Measurements from ENCODE around the gene CRYBA2.

The CRYBA2 gene

DNA sequence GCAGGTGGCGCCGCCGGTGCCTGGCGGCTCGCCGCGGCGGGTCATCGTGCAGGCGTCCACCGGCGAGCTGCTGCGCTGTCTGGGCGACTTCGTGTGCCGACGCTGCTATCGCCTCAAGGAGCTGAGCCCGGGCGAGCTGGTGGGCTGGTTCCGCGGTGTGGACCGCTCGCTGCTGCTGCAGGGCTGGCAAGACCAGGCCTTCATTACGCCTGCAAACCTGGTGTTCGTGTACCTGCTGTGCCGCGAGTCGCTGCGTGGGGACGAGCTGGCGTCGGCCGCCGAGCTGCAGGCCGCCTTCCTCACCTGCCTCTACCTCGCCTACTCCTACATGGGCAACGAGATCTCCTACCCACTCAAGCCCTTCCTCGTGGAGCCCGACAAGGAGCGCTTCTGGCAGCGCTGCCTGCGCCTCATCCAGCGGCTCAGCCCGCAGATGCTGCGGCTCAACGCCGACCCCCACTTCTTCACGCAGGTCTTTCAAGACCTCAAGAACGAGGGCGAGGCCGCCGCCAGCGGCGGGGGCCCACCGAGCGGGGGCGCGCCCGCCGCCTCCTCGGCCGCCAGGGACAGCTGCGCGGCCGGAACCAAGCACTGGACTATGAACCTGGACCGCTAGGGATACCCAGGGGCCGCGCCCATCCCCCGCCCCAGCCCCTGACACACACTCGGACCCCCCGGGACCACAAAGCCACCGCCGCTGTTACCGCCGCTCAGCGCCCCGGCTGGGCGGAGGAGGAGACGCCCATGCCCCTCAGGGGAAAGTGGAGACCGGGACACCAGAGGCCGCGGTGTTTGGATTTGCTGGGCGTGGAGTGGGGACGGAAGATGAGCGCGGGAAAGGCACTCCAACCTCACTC lies 32.7 kb downstream of the CRYBA2 start:
- TF ChIP-seq, protein P1, sequence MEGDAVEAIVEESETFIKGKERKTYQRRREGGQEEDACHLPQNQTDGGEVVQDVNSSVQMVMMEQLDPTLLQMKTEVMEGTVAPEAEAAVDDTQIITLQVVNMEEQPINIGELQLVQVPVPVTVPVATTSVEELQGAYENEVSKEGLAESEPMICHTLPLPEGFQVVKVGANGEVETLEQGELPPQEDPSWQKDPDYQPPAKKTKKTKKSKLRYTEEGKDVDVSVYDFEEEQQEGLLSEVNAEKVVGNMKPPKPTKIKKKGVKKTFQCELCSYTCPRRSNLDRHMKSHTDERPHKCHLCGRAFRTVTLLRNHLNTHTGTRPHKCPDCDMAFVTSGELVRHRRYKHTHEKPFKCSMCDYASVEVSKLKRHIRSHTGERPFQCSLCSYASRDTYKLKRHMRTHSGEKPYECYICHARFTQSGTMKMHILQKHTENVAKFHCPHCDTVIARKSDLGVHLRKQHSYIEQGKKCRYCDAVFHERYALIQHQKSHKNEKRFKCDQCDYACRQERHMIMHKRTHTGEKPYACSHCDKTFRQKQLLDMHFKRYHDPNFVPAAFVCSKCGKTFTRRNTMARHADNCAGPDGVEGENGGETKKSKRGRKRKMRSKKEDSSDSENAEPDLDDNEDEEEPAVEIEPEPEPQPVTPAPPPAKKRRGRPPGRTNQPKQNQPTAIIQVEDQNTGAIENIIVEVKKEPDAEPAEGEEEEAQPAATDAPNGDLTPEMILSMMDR (IDR thresholded peaks at IDR 0.05): no peak

DNA sequence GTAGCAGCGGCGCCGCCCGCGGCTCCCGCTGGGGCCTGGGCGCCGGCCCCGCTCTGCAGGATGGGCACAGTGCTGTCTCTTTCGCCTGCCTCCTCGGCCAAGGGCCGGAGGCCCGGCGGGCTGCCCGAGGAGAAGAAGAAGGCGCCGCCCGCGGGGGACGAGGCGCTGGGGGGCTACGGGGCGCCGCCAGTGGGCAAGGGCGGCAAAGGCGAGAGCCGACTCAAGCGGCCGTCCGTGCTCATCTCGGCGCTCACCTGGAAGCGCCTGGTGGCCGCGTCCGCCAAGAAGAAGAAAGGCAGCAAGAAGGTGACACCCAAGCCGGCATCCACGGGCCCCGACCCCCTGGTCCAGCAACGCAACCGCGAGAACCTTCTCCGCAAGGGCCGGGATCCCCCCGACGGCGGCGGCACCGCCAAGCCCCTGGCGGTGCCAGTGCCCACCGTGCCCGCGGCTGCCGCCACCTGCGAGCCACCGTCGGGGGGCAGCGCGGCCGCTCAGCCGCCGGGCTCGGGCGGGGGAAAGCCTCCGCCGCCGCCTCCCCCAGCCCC lies 33.4 kb downstream of the CRYBA2 start:
- TF ChIP-seq, protein P1 (IDR thresholded peaks at IDR 0.05): no peak

DNA sequence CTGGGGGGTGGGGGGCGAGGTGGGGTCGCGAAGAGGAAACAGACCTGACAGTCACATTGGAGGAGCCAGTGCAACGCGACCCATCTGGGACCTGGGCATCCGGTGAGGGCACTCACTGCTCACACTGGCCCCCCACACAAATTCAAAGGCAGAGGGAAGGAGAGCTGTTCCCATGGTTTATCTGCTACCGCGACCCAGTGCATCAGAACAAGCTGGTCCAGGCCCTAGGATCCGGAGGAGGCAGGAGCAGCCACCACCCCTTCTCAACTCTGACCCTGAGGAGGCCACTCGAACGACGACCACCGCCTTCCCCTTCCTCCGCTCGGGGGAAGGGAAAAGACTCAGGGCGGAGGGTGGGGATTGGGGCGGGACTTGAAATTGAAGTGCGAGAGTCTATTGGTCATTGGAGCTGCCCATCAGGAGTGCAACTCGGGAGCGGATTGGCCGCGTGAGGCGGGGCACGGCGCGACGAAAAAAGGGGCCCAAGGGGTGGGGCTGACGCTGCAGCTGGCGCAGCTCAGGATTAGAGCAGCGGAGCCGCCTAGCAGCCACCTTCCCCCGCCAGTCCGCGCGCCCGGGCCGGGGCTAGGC lies 34.0 kb downstream of the CRYBA2 start, which contains the start of gene CDK5R2:
CDK5R2 (plus strand) TSS at position 526 of the 591 bp plus-strand sequence. CDS start 155 bp downstream, outside the sequence.
- TF ChIP-seq, protein P1 (IDR thresholded peaks at IDR 0.05): no peak

DNA sequence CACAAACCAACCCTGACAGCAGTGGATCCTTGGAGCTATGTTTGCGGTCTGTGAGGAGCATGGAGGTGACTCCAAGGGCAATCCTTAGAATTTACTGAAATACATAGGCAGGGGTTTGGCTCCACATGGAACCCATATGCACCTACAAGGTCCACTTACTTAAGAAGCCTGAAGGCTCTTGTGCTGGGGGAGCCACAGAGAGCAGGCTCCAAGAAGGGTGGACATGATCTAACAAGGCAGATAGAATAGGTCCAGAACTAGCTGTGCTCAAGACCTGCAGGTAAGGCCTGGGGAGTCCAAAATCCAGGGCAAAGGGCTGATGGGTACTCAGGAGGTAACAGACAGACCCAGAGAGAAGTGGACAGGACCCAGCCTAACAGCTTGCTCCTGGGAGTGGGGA lies 34.9 kb downstream of the CRYBA2 start:
- TF ChIP-seq, protein P1 (IDR thresholded peaks at IDR 0.05): no peak

DNA sequence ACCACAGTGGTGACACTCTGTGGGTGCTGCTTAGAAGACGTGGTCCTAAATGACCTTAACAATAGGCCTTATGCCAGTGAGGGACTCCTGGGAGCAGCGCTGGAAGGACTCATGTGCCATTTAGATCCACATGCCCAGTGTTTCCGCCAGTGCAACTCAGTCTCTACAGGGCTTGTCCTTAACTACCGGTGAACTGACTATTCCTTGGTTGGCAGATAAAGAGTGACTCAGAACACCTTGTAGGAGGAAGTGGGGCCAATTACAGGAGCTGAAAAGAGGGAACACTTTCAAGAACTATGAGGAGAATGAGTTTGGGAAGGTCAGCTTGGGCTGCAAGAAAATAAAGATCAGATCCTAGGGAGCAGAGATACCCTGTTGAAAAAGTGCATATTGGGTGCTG lies 35.6 kb downstream of the CRYBA2 start:
- TF ChIP-seq, protein P1 (IDR thresholded peaks at IDR 0.05): no peak

DNA sequence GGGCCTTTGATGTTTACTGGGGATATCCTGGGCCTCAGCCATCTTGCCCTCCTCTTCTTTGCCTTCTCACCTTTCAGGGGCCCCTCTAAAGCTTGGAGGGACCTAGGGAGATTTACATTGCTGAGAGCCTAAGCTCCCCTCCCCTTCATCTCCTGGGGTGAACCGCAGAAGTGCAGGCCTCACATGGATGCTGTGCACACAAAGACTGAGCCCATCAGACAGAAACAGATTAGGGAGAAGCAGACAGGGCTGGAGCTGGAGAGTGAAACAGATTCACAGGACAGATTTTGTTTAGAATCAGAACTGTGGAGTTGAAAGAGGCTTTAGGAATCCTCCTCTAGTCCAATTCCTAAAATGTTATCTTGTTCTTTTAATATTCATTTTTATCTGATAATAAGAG lies 37.2 kb downstream of the CRYBA2 start:
- TF ChIP-seq, protein P1 (IDR thresholded peaks at IDR 0.05): no peak

DNA sequence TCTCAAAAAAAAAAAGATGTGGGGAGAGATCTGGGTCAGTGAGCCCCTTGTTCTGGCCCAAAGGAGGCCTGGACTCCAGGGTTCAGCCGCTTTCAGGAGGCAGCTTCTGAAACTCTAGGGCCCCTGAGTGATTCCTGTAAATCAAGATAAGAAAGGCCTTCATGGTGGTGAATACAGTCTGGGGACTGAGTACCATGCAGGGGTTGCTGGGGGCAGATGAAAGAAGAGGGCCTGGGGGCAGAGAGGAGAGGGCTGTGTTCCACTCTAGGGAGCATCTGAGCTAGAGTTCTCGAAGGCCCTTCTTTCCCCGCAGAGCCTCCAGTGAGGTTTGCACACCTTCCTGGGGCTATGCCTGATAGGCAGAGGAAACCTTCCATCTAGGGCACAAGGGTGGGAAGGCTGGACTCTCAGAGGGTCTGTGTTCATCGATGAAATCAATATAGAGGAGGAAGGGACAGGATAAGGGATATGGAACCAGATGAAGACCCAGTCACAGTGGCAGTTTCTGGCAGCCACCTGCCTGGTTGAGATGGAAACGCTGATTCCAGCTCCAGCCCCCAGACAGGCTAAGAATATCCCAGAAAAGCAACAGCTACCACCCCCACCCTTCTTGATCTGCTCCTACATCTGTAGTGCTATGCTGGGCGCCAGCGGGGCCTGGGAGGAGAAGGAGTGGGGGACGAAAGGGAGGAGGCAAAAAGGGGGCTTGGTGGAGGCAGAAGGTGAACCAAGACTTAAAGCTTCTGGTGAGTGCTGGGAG lies 38.5 kb downstream of the CRYBA2 start:
- TF ChIP-seq, protein P1 (IDR thresholded peaks at IDR 0.05): no peak

All from LNCAP (cell line).